ELF-1 (cell line): ENCODE results near the gene UTP25.
"Not testable (repeated sequence)": the region's sequence is repeated elsewhere in the genome, so short reads cannot be mapped to it uniquely, and the experiment has no call there.

ENCODE experiments used
- DNase-seq: peaks from one replicate; pipeline ENCODE4 v3.0.0-alpha.2; 2016; ENCODE audit warnings: low read depth, low spot score

Gene UTP25

DNA sequence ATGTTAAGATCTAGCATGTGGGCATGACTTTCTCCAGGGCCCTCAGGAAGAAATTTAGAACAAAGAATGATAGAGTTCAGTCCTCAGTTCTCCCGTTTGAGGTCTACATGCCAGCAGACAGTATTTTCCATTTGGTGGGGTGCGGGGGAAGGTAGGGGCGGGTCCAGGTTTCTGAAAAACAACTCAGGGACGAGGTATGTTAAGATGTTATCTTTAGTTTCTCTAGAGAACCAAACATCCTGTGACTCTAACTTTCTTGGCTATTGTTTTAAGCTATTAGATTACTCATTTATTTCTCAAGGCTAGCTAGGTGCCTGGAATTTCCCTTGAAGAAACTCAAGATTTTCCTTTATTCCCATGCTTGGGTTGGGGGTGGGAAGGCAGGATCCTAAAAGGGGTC lies 67.9 kb downstream of the UTP25 start:
- DNase-seq: no peak

DNA sequence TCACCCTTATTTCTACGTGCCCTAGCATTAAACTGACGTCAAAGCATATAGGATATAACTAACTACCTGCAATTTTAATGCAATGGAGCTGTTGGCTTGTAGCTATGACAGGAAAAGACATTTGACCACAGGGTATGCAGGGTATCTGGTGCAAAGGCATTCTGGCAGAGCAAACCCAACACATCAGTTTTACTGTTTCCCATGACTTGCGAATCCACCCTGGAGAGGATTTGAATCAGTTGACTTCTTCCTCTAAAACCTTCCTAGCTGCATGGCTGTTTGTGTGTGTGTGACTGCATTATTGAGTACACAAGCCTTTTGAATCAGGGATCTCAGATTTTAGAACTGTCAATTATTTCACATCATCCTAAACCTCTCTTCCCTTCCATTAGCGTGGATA lies 68.6 kb downstream of the UTP25 start:
- DNase-seq: no peak

- DNase-seq: not testable (repeated sequence)
Observed at GRCh38 chr1:209898271-209898670, 70.5 kb downstream of the UTP25 start.

DNA sequence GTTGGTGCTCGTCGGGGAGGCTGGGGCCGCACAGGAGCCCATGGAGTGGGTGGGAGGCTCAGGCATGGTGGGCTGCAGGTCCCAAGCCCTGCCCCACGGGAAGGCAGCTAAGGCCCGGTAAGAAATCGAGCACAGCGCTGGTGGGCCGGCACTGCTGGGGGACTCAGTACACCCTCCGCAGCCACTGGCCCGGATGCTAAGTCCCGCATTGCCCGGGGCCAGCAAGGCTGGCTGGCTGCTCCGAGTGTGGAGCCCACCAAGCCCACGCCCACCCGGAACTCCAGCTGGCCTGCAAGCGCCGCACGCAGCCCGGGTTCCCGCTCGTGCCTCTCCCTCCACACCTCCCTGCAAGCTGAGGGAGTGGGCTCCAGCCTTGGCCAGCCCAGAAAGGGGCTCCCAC lies 71.1 kb downstream of the UTP25 start:
- not testable (repeated sequence) for DNase-seq

- DNase-seq: peak; percentile 54
Observed at GRCh38 chr1:209899948-209900347, 72.2 kb downstream of the UTP25 start.

DNA sequence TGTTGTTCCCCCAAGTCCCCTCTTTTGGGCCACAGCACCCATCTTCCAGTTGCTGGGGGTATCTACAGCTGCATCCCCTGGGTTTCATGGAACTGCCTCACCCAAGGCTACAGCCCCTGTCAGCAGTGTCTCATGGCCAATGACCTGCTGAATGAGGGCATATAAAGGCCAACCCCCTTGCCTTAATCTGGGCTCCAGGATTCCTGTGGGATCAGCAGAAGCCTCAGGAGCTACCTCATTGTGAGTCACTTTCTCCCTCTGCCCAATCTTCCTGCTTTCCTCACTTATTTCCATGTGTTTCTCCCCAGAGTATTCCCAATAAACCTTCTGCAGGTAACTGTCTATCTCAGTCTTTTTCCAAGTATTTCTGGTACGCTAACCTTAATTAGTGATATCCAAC lies 73.0 kb downstream of the UTP25 start:
- no peak for DNase-seq

- DNase-seq: no peak
Observed at GRCh38 chr1:209901211-209901610, 73.4 kb downstream of the UTP25 start.

DNA sequence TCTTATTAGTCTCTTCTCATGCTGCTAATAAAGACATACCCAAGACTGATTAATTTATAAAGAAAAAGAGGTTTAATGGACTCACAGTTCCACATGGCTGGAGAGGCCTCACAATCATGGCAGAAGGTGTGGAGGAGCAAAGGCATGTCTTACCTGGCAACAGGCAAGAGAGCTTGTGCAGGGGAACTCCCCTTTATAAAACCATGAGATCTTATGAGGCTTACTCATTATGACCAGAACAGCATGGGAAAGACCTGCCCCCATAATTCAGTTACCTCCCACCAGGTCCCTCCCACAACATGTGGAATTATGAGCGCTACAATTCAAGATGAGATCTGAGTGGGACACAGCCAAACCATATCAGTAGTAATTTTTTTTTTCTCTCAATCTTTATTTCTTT lies 77.0 kb downstream of the UTP25 start:
- DNase-seq: not testable (repeated sequence)
